Esophagus squamous epithelium (tissue), 5 donors: ENCODE data around the gene CNPY1. TPM values are rescaled to one million over a fixed set of nuclear protein-coding genes. Genes with fewer than 3 reads are reported as not detected.

Experiments
- DNase-seq: peaks from one replicate; lab custom pipeline; 2025; lab: John Stamatoyannopoulos, UW
- H3K27ac ChIP-seq, 4 donors: fragments of 200-600 bp; sonication (generic); one replicate each; pipeline ENCODE4 v1.5.1; 2016 to 2019; ENCODE audit warnings: mild to moderate bottlenecking in 1 of 4
- H3K27me3 ChIP-seq, 4 donors: fragments of 200-600 bp; sonication (generic); 1 replicate in 3 of 4; 2 replicates in 1 of 4; pipeline versions ENCODE4 v1.5.1 to v1.6.0; 2017 to 2021; ENCODE audit warnings: antibody characterized with exemption in 1 of 4
- H3K36me3 ChIP-seq, 3 donors: fragments of 200-600 bp; sonication (generic); one replicate each; pipeline ENCODE4 v1.5.1; 2016 to 2019
- H3K4me1 ChIP-seq, 3 donors: fragments of 200-600 bp; sonication (generic); one replicate each; pipeline ENCODE4 v1.5.1; 2017 to 2019
- H3K4me3 ChIP-seq, 4 donors: fragments of 200-600 bp; sonication (generic); 1 replicate in 3 of 4; 2 replicates in 1 of 4; pipeline ENCODE4 v1.5.1; 2016 to 2019; ENCODE audit warnings: mild to moderate bottlenecking in 2 of 4, moderate library complexity in 1 of 4
- H3K9me3 ChIP-seq, 3 donors: fragments of 200-600 bp; sonication (generic); one replicate each; pipeline ENCODE4 v1.5.1; 2016 to 2019
- POLR2A ChIP-seq, 4 donors: fragments of 450-650 bp; IDR thresholded peaks; one replicate each; pipeline ENCODE4 v1.6.1; 2017; ENCODE audit warnings: antibody characterized with exemption in 4 of 4, mild to moderate bottlenecking in 4 of 4, moderate library complexity in 3 of 4
- WGBS, 2 donors: methylation state at CpG; one replicate each; pipeline ENCODE4 v1.1.5; 2018; 5-methylcytosine and 5-hydroxymethylcytosine counted together
- intact Hi-C: fragments of 100-400 bp; cut with DNase I; formaldehyde crosslinking; loops from one replicate; pipeline ENCODE4 v1.15.0; 2022
- total RNA-seq, 4 donors: library from RNA; depleted of rRNA; stranded (reverse); fragments of >200 nt; gene quantifications; one replicate each; pipeline ENCODE4 v1.1.0, GENCODE V29; 2016
- TF ChIP-seq, protein P1 (sequence below), 6 experiments: fragments of 450-650 bp in 4 of 6; fragments of 200-600 bp in 2 of 6; sonication (generic) in 2 of 6; IDR thresholded peaks; one replicate each; pipeline ENCODE4 v1.5.1; 2016 to 2019; ENCODE audit warnings: antibody characterized with exemption in 6 of 6, mild to moderate bottlenecking in 4 of 6, moderate library complexity in 4 of 6
- donor health status: DM: yes; HTN: yes; CAD: no.

CNPY1 gene
- total RNA-seq, 4 donors from 2014 or later = not detected

- DNase-seq = no peak
- 59 to 70% methylated on average over 2 to 3 of the region's 3 CpGs for WGBS, 2 donors
- H3K27me3 ChIP-seq = peaks cover 0 to 58% (median 0%) of the 10 kb centered on the region in 4 donors
- H3K4me1 ChIP-seq = no peaks in the 10 kb centered on the region
- H3K27ac ChIP-seq = no peak overlapping the region
- no peaks in the 10 kb centered on the region for H3K36me3 ChIP-seq
- TF ChIP-seq, protein P1, sequence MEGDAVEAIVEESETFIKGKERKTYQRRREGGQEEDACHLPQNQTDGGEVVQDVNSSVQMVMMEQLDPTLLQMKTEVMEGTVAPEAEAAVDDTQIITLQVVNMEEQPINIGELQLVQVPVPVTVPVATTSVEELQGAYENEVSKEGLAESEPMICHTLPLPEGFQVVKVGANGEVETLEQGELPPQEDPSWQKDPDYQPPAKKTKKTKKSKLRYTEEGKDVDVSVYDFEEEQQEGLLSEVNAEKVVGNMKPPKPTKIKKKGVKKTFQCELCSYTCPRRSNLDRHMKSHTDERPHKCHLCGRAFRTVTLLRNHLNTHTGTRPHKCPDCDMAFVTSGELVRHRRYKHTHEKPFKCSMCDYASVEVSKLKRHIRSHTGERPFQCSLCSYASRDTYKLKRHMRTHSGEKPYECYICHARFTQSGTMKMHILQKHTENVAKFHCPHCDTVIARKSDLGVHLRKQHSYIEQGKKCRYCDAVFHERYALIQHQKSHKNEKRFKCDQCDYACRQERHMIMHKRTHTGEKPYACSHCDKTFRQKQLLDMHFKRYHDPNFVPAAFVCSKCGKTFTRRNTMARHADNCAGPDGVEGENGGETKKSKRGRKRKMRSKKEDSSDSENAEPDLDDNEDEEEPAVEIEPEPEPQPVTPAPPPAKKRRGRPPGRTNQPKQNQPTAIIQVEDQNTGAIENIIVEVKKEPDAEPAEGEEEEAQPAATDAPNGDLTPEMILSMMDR (IDR thresholded peaks at IDR 0.05) = no peak
- no peak for TF ChIP-seq POLR2A (IDR thresholded peaks at IDR 0.05)
- no peaks in the 10 kb centered on the region for H3K9me3 ChIP-seq
- intact Hi-C loops = no loop called here
- no peak overlapping the region for H3K4me3 ChIP-seq
These were observed 7.5 kb upstream of the CNPY1 start for GRCh38 chr7:155553871-155554270.

- no peak for TF ChIP-seq POLR2A (IDR thresholded peaks at IDR 0.05)
- TF ChIP-seq, protein P1 (IDR thresholded peaks at IDR 0.05) = no peak
- no peaks in the 10 kb centered on the region for H3K9me3 ChIP-seq
- peaks cover 0 to 65% (median 0%) of the 10 kb centered on the region in 4 donors for H3K27me3 ChIP-seq
- H3K27ac ChIP-seq = no peak overlapping the region
- intact Hi-C loops = no loop called here
- H3K4me1 ChIP-seq = no peaks in the 10 kb centered on the region
- no peak overlapping the region for H3K4me3 ChIP-seq
- WGBS, 2 donors = 55 to 70% methylated on average over 14 to 15 of the region's 15 CpGs
- no peaks in the 10 kb centered on the region for H3K36me3 ChIP-seq
- DNase-seq = no peak
These were observed 5.6 kb upstream of the CNPY1 start for GRCh38 chr7:155551785-155552611.

DNA sequence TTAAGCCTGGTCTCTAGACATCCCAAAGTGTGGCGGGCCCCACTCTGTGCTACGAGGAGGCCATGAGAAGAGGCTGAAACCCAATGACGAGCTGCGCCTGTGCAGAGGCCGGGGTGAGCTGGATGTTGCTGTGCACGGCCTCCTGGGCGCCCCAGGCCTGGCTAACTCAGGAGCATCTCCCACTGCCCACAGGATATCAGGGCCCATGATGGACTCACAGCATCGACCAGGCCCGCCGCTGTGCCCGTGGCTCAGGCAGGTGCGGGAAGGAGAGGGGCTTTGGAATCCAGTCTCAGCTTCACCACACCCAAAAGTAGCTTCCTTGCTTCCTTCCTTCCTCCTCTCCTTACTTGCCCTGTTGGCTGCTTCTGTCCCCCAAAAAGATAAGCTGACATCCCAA is 4.6 kb upstream of the CNPY1 start:
- Histone ChIP-seq H3K4me1 (no peaks in the 10 kb centered on the region), H3K36me3 (no peaks in the 10 kb centered on the region), H3K9me3 (no peaks in the 10 kb centered on the region), H3K27ac (no peak overlapping the region), H3K4me3 (no peak overlapping the region), H3K27me3 (peaks cover 0 to 66% (median 0%) of the 10 kb centered on the region in 4 donors)
- intact Hi-C loops = no loop called here
- 81 to 84% methylated on average over 5 to 9 of the region's 12 CpGs for WGBS, 2 donors
- TF ChIP-seq, protein P1 (IDR thresholded peaks at IDR 0.05) = no peak
- TF ChIP-seq POLR2A (IDR thresholded peaks at IDR 0.05) = no peak
- no peak for DNase-seq

- DNase-seq = no peak
- Histone ChIP-seq H3K36me3 (no peaks in the 10 kb centered on the region), H3K9me3 (no peaks in the 10 kb centered on the region), H3K4me1 (no peaks in the 10 kb centered on the region), H3K27me3 (peaks cover 0 to 60% (median 0%) of the 10 kb centered on the region in 4 donors), H3K27ac (no peak overlapping the region), H3K4me3 (no peak overlapping the region)
- intact Hi-C loops = no loop called here
- no peak for TF ChIP-seq POLR2A (IDR thresholded peaks at IDR 0.05)
- TF ChIP-seq, protein P1 (IDR thresholded peaks at IDR 0.05) = no peak
- 89 to 94% methylated on average over 4 of the region's 10 CpGs for WGBS, 2 donors
These were observed 2.9 kb upstream of the CNPY1 start for GRCh38 chr7:155549226-155549625.

DNA sequence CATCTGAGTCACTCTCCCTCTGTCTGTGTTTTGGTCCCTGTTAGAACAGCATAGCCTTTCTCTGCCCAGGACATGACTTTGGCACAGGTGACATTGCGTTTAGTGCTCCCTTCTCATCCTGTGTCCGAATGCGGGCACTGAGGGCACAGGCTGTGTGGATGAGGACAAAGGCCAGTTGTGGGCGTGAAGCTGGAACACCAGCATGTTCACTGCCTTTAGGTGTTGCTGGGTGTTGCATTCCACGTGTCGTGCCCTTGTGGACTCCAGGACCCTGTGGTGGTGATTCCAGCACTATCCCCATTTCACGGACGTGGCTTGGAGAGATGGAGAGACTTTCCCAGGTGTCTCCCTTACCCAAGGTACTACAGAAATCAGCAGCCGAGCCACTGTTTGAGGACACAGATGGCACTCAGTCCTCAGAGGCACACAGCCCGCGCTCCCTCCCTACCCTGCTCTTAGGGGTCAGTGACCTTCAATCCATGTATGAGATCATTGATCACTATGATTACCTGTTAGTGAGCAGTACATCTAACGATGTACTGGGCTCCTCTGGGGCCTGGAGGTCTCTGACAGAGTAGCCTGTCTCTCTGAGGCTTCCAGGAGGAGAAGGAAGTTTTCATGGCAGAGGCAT is 917 bp upstream of the CNPY1 start:
- no peak for DNase-seq
- TF ChIP-seq, protein P1 (IDR thresholded peaks at IDR 0.05) = no peak
- no peak for TF ChIP-seq POLR2A (IDR thresholded peaks at IDR 0.05)
- H3K27me3 ChIP-seq = peaks cover 0 to 63% (median 0%) of the 10 kb centered on the region in 4 donors
- no peaks in the 10 kb centered on the region for H3K4me1 ChIP-seq
- WGBS, 2 donors = 78 to 90% methylated on average over 2 to 10 of the region's 12 CpGs
- H3K9me3 ChIP-seq = no peaks in the 10 kb centered on the region
- H3K36me3 ChIP-seq = no peaks in the 10 kb centered on the region
- intact Hi-C loops = no loop called here
- no peak overlapping the region for H3K4me3 ChIP-seq
- H3K27ac ChIP-seq = no peak overlapping the region
